Activated CD8-positive, alpha-beta memory T cell treated with anti-CD3 and anti-CD28 coated beads, Interleukin-2, amount 50 U/mL, for 1 hour (primary cell): ENCODE results near the gene TRPV2.

Experiments
- DNase-seq: peaks from one replicate; pipeline ENCODE4 v3.0.0-alpha.2; 2020; ENCODE audit errors: extremely low read depth

The TRPV2 gene

GRCh38 chr17:16406742-16407674 is 8.4 kb upstream of the TRPV2 start:
- DNase-seq = no peak

DNA sequence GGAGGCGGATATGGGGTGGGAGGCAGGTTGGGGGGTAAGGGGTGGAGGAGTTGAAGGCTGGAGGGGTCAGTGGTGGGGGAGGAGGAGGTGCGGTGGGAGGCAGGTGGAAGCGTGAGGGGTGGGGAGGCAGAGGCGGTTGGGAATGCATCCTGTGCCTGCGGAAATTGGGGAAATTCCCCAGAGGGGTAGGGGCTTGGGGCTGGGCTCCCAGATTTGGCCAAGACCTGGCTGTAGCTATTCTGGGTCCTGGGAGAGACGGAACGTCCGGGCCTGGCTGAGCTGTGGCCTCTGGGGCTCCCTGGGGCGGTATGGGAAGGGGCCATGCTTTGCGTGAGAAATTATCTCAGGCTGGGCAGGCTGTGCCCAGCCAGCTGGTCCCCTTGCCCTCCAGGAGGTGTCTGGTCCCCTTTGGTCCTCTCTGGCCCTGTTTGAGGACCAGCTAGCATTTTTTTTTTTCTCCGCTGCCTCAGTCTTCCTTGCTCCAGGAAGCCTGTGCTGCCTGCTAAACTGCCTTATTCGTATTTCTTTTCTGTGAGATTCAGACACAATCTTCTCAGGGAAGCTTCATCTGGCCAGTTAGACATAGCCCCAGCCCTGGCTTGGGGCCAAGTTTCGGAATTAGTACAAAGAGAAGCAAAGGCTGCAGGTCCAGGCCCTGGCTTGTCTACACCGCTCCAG is 7.3 kb upstream of the TRPV2 start:
- DNase-seq = no peak

GRCh38 chr17:16417399-16417798 is 2.0 kb downstream of the TRPV2 start:
- no peak for DNase-seq

- DNase-seq = no peak
Observed at GRCh38 chr17:16417896-16418684, 2.7 kb downstream of the TRPV2 start.

DNA sequence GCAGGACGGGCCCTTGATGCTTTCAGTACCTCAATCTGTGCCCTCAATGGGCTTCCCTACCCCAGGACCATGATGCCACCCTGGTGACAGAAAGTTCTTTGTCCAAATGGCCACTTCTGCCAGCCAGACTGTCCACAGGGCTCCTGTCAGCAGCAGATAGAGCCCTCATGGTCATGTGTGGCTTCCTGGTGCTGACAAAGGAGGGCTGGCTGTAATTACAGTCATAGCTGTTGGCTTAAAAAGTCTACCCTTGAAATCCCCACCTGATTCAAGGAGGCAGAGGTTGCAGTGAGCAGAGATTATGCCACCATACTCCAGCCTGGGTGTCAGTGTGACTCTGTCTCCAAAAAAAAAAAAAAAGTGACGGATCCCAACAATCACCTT is 3.3 kb downstream of the TRPV2 start:
- DNase-seq = no peak

GRCh38 chr17:16419074-16419928 is 3.9 kb downstream of the TRPV2 start:
- no peak for DNase-seq

GRCh38 chr17:16419929-16420271 is 4.5 kb downstream of the TRPV2 start:
- DNase-seq = no peak

GRCh38 chr17:16422416-16422815 is 7.0 kb downstream of the TRPV2 start:
- DNase-seq = no peak

GRCh38 chr17:16423226-16423872 is 8.0 kb downstream of the TRPV2 start:
- no peak for DNase-seq

DNA sequence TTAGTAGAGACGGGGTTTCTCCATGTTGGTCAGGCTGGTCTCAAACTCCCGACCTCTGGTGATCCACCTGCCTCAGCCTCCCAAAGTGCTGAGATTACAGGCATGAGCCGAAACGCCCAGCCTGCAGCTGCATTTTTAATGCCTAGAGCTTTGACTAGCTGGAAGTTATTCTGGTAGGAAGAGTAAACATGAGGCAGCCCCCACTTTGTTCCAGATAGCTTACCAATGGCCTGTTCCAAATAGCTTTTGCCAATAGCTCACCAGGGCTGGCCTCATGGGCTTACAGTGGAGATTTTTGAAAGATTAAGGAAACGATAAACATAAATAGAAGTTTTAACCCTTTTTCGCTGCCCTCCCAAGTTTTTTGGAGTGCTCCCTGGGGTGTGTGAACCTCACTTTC is 9.8 kb downstream of the TRPV2 start:
- no peak for DNase-seq

- no peak for DNase-seq
Observed at GRCh38 chr17:16425698-16426659, 10.6 kb downstream of the TRPV2 start.

DNA sequence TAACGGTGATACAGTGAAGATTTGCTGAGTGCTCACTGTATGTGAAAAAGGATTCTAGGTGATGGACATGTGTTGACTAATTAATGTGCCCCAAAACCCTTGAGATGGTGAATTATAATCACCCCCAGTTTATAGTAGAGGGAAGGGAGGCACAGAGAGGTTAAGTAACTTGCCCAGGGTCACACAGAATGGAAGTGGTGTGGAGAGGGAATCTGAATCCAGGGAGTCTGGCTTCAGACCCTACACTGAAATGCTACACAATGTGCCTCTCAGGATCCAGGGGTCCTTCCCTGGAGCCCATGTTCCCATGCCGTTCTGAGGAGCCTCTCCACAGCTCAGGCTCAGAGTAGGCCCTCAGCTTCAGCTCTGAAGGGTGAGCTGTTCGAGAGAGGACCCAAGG is 11.6 kb downstream of the TRPV2 start:
- no peak for DNase-seq

- no peak for DNase-seq
Observed at GRCh38 chr17:16428098-16428882, 12.9 kb downstream of the TRPV2 start.

DNA sequence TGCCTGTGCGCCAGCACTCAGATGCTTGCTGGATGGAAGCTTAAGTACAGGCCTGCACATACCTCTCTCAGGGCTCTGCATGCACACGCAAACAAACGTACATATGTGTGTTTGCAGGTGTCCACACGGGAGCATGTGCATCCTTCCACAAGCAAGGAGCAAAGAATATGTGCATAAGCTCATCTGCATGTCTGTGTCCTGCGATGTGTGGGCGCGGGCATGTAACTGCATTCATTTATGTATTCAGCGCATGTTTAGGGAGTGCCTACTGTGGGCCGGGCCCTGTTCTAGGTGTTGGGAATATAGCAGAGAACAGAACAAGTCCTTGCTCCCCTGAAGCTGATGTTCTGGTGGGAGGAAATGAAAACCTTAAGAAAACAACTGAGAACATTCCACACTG is 13.7 kb downstream of the TRPV2 start:
- DNase-seq = no peak

DNA sequence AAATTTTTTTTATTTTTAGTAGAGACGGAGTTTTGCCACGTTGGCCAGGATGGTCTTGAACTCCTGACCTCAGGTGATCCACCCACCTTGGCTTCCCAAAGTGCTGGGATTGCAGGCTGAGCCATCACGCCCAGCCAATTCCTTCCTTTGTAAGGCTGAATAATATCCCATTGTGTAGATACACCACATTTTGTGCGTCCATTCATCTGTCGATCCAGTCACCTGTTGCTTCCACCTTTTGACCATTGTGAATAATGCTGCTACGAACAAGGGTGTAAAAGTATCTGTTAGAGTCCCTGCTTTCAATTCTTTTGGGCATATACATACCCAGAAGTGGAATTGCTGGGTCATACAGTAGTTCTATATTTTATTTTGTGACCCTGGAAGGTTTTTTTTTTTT is 15.3 kb downstream of the TRPV2 start:
- no peak for DNase-seq

DNA sequence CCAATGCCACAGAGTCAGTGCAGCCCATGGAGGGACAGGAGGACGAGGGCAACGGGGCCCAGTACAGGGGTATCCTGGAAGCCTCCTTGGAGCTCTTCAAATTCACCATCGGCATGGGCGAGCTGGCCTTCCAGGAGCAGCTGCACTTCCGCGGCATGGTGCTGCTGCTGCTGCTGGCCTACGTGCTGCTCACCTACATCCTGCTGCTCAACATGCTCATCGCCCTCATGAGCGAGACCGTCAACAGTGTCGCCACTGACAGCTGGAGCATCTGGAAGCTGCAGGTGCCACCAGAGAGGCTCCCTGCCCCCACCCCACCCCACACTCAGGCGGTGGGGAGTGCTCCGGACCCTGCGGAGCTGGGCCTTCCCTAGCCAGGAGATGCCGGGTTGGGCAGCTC is 16.6 kb downstream of the TRPV2 start:
- DNase-seq = no peak

DNA sequence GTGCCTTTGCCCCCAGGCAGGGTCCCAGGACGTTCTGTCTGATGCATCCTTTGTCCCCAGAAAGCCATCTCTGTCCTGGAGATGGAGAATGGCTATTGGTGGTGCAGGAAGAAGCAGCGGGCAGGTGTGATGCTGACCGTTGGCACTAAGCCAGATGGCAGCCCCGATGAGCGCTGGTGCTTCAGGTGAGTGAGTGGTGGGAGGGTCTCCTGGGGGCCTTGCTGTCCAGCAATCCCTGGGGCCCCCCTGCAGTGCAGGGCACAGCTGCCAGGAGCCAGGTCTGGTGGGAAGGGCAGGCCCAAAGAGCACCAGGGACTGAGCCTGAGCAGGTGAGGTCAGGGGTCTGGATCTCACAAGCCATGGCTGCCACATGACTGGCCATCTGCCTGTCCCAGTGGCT is 18.1 kb downstream of the TRPV2 start:
- no peak for DNase-seq

- no peak for DNase-seq
Observed at GRCh38 chr17:16434662-16435061, 19.3 kb downstream of the TRPV2 start.
